HCT116 (cell line): ENCODE results near the gene ANGPT4. TPM values are rescaled to one million over a fixed set of nuclear protein-coding genes. Genes with fewer than 3 reads are reported as not detected.

ENCODE experiments used
- ATAC-seq: fragments of 200-7000 bp; cut with Tn5 transposase; 2 replicates; pipeline ENCODE4 v1.9.1; 2020; ENCODE audit warnings: mild to moderate bottlenecking, moderate library complexity
- BruUV-seq: library from RNA; stranded (reverse); fragments of 400-500 nt; replicated peaks from 2 replicates; lab custom pipeline; 2021; lab: Mats Ljungman, UMichigan
- CTCF ChIA-PET: fragments of 300-600 bp; sonication (Branson Sonifier 250); formaldehyde crosslinking; loops from one replicate; lab custom pipeline; 2021; ENCODE audit warnings: antibody characterized with exemption; lab: Charles Lee
- POLR2A ChIA-PET: fragments of 300-600, 350-600 bp; sonication (Branson Sonifier 250); formaldehyde crosslinking; loops from one replicate; lab custom pipeline; 2021; ENCODE audit warnings: antibody characterized with exemption; lab: Charles Lee
- RAD21 ChIA-PET, 2 experiments: fragments of 300-600 bp; sonication (Branson Sonifier 250); formaldehyde crosslinking; loops; one replicate each; lab custom pipeline; 2023; ENCODE audit warnings: low total read pairs in 2 of 2; ENCODE audit not compliant: uncharacterized antibody in 2 of 2, unreplicated experiment in 2 of 2, low non-redundant PET in 1 of 2; lab: Charles Lee
- DNase-seq: peaks from one replicate; pipeline ENCODE4 v3.0.0-alpha.2; 2010; ENCODE audit warnings: low read depth, low spot score
- H2AFZ ChIP-seq: fragments of 200-600 bp; shearing (Covaris generic), sonication (generic); 2 replicates; pipeline ENCODE4 v1.6.1; 2017; ENCODE audit warnings: low read depth, mixed run types, mixed read lengths, antibody characterized with exemption, low read length; ENCODE audit not compliant: poor library complexity, severe bottlenecking
- H3K27ac ChIP-seq: 2 replicates; pipeline ENCODE4 v1.5.1; 2012; ENCODE audit warnings: low read depth, low read length
- H3K27me3 ChIP-seq: fragments of 200-600 bp; sonication (generic); 2 replicates; pipeline ENCODE4 v1.6.1; 2016; ENCODE audit warnings: mixed run types, low read length, mixed read lengths; ENCODE audit not compliant: insufficient read depth
- H3K36me3 ChIP-seq, 2 experiments: fragments of 200-500 bp in 1 of 2; fragments of 200-600 bp in 1 of 2; sonication (Bioruptor generic) in 1 of 2; sonication (generic) in 1 of 2; 2 replicates each; pipeline versions ENCODE4 v1.5.1 to v1.6.1; 2014 to 2016; ENCODE audit warnings: low read length in 2 of 2, inconsistent platforms in 1 of 2, mixed read lengths in 1 of 2, mixed run types in 1 of 2; ENCODE audit not compliant: insufficient read depth in 2 of 2, control insufficient read depth in 1 of 2
- H3K4me1 ChIP-seq, 2 experiments: fragments of 200-600 bp in 1 of 2; sonication (generic) in 1 of 2; 2 replicates each; pipeline versions ENCODE4 v1.5.1 to v1.6.1; 2012 to 2017; ENCODE audit warnings: low read length in 2 of 2, inconsistent platforms in 1 of 2, mild to moderate bottlenecking in 1 of 2, mixed read lengths in 1 of 2, mixed run types in 1 of 2, moderate library complexity in 1 of 2; ENCODE audit not compliant: insufficient read depth in 2 of 2, control insufficient read depth in 1 of 2
- H3K4me2 ChIP-seq: fragments of 200-600 bp; sonication (generic); 2 replicates; pipeline ENCODE4 v1.6.1; 2017; ENCODE audit warnings: mixed run types, low read length, mixed read lengths
- H3K4me3 ChIP-seq, 2 experiments: fragments of 200-600 bp in 1 of 2; sonication (generic) in 1 of 2; replicated peaks in 1 of 2; 2 replicates each; pipeline ENCODE4 v1.5.1; 2011 to 2016; ENCODE audit warnings: low read length in 2 of 2, control low read depth in 1 of 2, low read depth in 1 of 2, mild to moderate bottlenecking in 1 of 2, mixed read lengths in 1 of 2, mixed run types in 1 of 2
- H3K79me2 ChIP-seq: fragments of 200-600 bp; sonication (generic); 2 replicates; pipeline ENCODE4 v1.6.1; 2017; ENCODE audit warnings: mild to moderate bottlenecking, mixed run types, low read length, moderate library complexity, mixed read lengths; ENCODE audit not compliant: insufficient read depth
- H3K9ac ChIP-seq: fragments of 200-600 bp; sonication (generic); 2 replicates; pipeline ENCODE4 v1.6.1; 2016; ENCODE audit warnings: low read length, mixed read lengths
- H3K9me2 ChIP-seq: fragments of 200-600 bp; sonication (generic), shearing (Covaris generic); 2 replicates; pipeline ENCODE4 v1.6.1; 2017; ENCODE audit warnings: mixed run types, mild to moderate bottlenecking, moderate library complexity; ENCODE audit not compliant: insufficient read depth
- H3K9me3 ChIP-seq, 2 experiments: fragments of 200-500 bp in 1 of 2; fragments of 200-600 bp in 1 of 2; sonication (Bioruptor generic) in 1 of 2; sonication (generic) in 1 of 2; 2 replicates each; pipeline ENCODE4 v1.6.1; 2014 to 2017; ENCODE audit warnings: low read length in 2 of 2, mixed read lengths in 2 of 2, inconsistent platforms in 1 of 2, low read depth in 1 of 2, mild to moderate bottlenecking in 1 of 2, mixed run types in 1 of 2, moderate library complexity in 1 of 2; ENCODE audit not compliant: control insufficient read depth in 1 of 2, insufficient read depth in 1 of 2
- H4K20me1 ChIP-seq: fragments of 200-600 bp; sonication (generic), shearing (Covaris generic); 2 replicates; pipeline ENCODE4 v1.6.1; 2017; ENCODE audit warnings: mixed run types, mild to moderate bottlenecking, moderate library complexity; ENCODE audit not compliant: insufficient read depth
- ATF3 ChIP-seq: IDR thresholded peaks from 2 replicates; pipeline ENCODE4 v1.6.1; 2012
- CBX3 ChIP-seq: IDR thresholded peaks from 2 replicates; pipeline ENCODE4 v1.6.1; 2012; ENCODE audit warnings: low read depth
- CEBPB ChIP-seq: IDR thresholded peaks from 2 replicates; pipeline ENCODE4 v1.6.1; 2012; ENCODE audit warnings: low read depth
- EZH2 ChIP-seq: fragments of 200-600 bp; sonication (generic); IDR thresholded peaks from 2 replicates; pipeline ENCODE4 v1.6.1; 2017; ENCODE audit warnings: antibody characterized with exemption, mixed run types
- FOSL1 ChIP-seq: IDR thresholded peaks from 2 replicates; pipeline ENCODE4 v1.6.1; 2012; ENCODE audit warnings: low read depth
- JUND ChIP-seq: IDR thresholded peaks from 2 replicates; pipeline ENCODE4 v1.6.1; 2012
- POLR2A ChIP-seq: IDR thresholded peaks from 2 replicates; pipeline ENCODE4 v1.7.0; 2011; ENCODE audit warnings: borderline replicate concordance; ENCODE audit not compliant: insufficient read depth, insufficient read length; ENCODE audit errors: extremely low read depth
- POLR2AphosphoS5 ChIP-seq: IDR thresholded peaks from 2 replicates; pipeline ENCODE4 v1.6.1; 2011; ENCODE audit warnings: mild to moderate bottlenecking, low read depth, low read length, moderate library complexity
- REST ChIP-seq: IDR thresholded peaks from 2 replicates; pipeline ENCODE4 v1.6.1; 2012; ENCODE audit warnings: low read depth
- TCF7L2 ChIP-seq: IDR thresholded peaks from 2 replicates; pipeline ENCODE4 v1.7.0; 2011; ENCODE audit warnings: borderline replicate concordance, inconsistent platforms; ENCODE audit not compliant: insufficient read depth, insufficient read length; ENCODE audit errors: extremely low read depth
- YY1 ChIP-seq: IDR thresholded peaks from 2 replicates; pipeline ENCODE4 v1.6.1; 2011; ENCODE audit warnings: low read length, low read depth, moderate library complexity, mild to moderate bottlenecking; ENCODE audit not compliant: insufficient replicate concordance; ENCODE audit errors: extremely low read depth
- ZBTB33 ChIP-seq: IDR thresholded peaks from 2 replicates; pipeline ENCODE4 v1.6.1; 2011; ENCODE audit warnings: mild to moderate bottlenecking, low read length, moderate library complexity; ENCODE audit not compliant: insufficient replicate concordance; ENCODE audit errors: extremely low read depth
- ZNF274 ChIP-seq: fragments of 200-500 bp; sonication (Bioruptor generic); IDR thresholded peaks from 2 replicates; pipeline ENCODE4 v1.6.1; 2014; ENCODE audit warnings: mild to moderate bottlenecking, low read depth, low read length, inconsistent platforms
- intact Hi-C: fragments of 100-400 bp; cut with micrococcal nuclease; formaldehyde crosslinking; loops from 2 replicates; pipeline ENCODE4 v1.10.0; 2022
- total RNA-seq: library from RNA; stranded (reverse); gene quantifications from one replicate; pipeline ENCODE4 v1.2.1, GENCODE V29; 2021; ENCODE audit not compliant: unreplicated experiment

ANGPT4 gene
- total RNA-seq, 1 experiment from 2014 or later: not detected

GRCh38 chr20:906001-906520, 10.1 kb downstream of the ANGPT4 start:
- Histone ChIP-seq H3K36me3 (no peaks in the 10 kb centered on the region), H4K20me1 (no peaks in the 10 kb centered on the region), H3K9me3 (no peaks in the 10 kb centered on the region), H2AFZ (no peak overlapping the region), H3K9me2 (no peaks in the 10 kb centered on the region), H3K79me2 (no peaks in the 10 kb centered on the region), H3K4me3 (no peak overlapping the region), H3K4me2 (no peak overlapping the region), H3K4me1 (no peaks in the 10 kb centered on the region), H3K27me3 (no peaks in the 10 kb centered on the region), H3K27ac (no peak overlapping the region), H3K9ac (no peak overlapping the region)
- ChIA-PET POLR2A (no interaction called here), RAD21 (no interaction called here), CTCF (no interaction called here)
- no peak for ATAC-seq
- BruUV-seq: no TSS peak
- intact Hi-C loops: no loop called here
- no peak for DNase-seq
- no peak for TF ChIP-seq ZNF274
- TF ChIP-seq YY1: no peak
- TF ChIP-seq POLR2A: no peak
- TF ChIP-seq TCF7L2: no peak
- no peak for TF ChIP-seq ZBTB33
- TF ChIP-seq CEBPB: no peak

GRCh38 chr20:905396-905961, 10.7 kb downstream of the ANGPT4 start:
- ChIA-PET CTCF (no interaction called here), RAD21 (no interaction called here), POLR2A (no interaction called here)
- BruUV-seq: no TSS peak
- H3K4me3 ChIP-seq: no peak overlapping the region
- H3K9me3 ChIP-seq: no peaks in the 10 kb centered on the region
- ATAC-seq: no peak
- no peak overlapping the region for H2AFZ ChIP-seq
- no peaks in the 10 kb centered on the region for H3K36me3 ChIP-seq
- no peaks in the 10 kb centered on the region for H3K79me2 ChIP-seq
- no peak overlapping the region for H3K9ac ChIP-seq
- H3K27ac ChIP-seq: no peak overlapping the region
- TF ChIP-seq CBX3 (no peak), YY1 (no peak), TCF7L2 (no peak), JUND (no peak), EZH2 (no peak), REST (no peak), POLR2AphosphoS5 (no peak), POLR2A (no peak), FOSL1 (no peak), ATF3 (no peak), CEBPB (no peak)
- TF ChIP-seq, all 23 proteins: peak for 0
- H3K4me1 ChIP-seq: no peaks in the 10 kb centered on the region
- H3K9me2 ChIP-seq: no peaks in the 10 kb centered on the region
- no peaks in the 10 kb centered on the region for H3K27me3 ChIP-seq
- no peak overlapping the region for H3K4me2 ChIP-seq
- H4K20me1 ChIP-seq: no peaks in the 10 kb centered on the region
- intact Hi-C loops: no loop called here
- no peak for DNase-seq
